Measurements from ENCODE around the gene SVIP. TPM values are rescaled to one million over a fixed set of nuclear protein-coding genes. Genes with fewer than 3 reads are reported as not detected.

The SVIP gene
- polyA plus RNA-seq, 4 donors: 10.6 to 29.3 (median 13.1) TPM

DNA sequence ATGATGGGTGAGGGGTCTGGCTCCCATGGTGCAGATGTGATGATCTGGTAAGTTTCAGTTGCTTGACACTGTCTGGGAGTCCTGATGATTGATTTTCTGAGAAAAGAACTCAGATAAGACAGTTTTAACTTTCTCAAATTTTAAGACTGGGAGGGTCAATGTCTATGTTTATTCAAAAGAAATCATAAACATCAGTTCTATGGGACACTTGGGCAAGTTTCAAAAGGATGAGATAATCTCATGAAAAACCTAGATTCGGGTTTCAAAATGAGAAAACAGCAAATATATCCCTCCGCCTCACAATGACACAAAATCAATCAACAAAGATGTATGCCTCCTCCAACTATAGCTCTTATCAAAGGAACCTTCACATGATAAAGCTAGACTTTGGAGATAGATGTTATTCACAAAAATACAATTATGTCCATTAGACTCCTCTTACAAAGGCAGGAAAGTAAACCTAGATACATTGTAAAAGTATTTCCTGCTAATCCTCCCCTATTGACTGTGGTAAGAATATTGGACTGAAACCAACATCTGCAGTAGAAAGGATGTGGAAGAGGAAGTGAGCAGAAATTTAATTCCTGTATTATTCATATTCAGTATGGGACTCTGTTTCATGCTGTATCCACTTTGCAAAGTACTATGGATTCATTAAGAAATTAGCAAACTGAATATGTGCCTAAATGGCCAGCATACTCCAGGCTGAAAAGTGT, 21.6 kb downstream of the SVIP start:
- no peaks in the 10 kb centered on the region for H3K36me3 ChIP-seq (ENCODE audit: control insufficient read depth in 3 of 3, insufficient read depth in 2 of 3, low read depth in 1 of 3, low read length in 3 of 3)
- FAIRE-seq (no peak), DNase-seq (no peak)
- no peaks in the 10 kb centered on the region for H3K4me1 ChIP-seq (ENCODE audit: control insufficient read depth in 3 of 3, insufficient read depth in 2 of 3, low read depth in 1 of 3, low read length in 2 of 3)
- no peaks in the 10 kb centered on the region for H3K27me3 ChIP-seq (ENCODE audit: control insufficient read depth in 3 of 3, insufficient read depth in 3 of 3, low read length in 3 of 3)
- WGBS, 3 donors: 68 to 90% (median 86%) methylated on average over 2 of the region's 2 CpGs
- H3K9me3 ChIP-seq (ENCODE audit: control insufficient read depth in 2 of 2, insufficient read depth in 1 of 2, low read depth in 1 of 2, low read length in 1 of 2): peaks cover 0 to 4% of the 10 kb centered on the region in 2 donors
- H3K4me3 ChIP-seq (ENCODE audit: low read depth in 1 of 3, low read length in 3 of 3): no peak overlapping the region
- peak overlapping the region in 1 of 3 donors; percentile 31 for H3K27ac ChIP-seq (ENCODE audit: low read depth in 1 of 3, low read length in 2 of 3)

GRCh38 chr11:22807391-22807790, 22.2 kb downstream of the SVIP start:
- FAIRE-seq (no peak), DNase-seq (no peak)
- no peaks in the 10 kb centered on the region for H3K36me3 ChIP-seq (ENCODE audit: control insufficient read depth in 3 of 3, insufficient read depth in 2 of 3, low read depth in 1 of 3, low read length in 3 of 3)
- WGBS, 3 donors: 56 to 69% (median 67%) methylated on average over 2 of the region's 2 CpGs
- no peak overlapping the region for H3K27ac ChIP-seq (ENCODE audit: low read depth in 1 of 3, low read length in 2 of 3)
- H3K4me1 ChIP-seq (ENCODE audit: control insufficient read depth in 3 of 3, insufficient read depth in 2 of 3, low read depth in 1 of 3, low read length in 2 of 3): no peaks in the 10 kb centered on the region
- no peaks in the 10 kb centered on the region for H3K27me3 ChIP-seq (ENCODE audit: control insufficient read depth in 3 of 3, insufficient read depth in 3 of 3, low read length in 3 of 3)
- H3K4me3 ChIP-seq (ENCODE audit: low read depth in 1 of 3, low read length in 3 of 3): no peak overlapping the region
- peaks cover 0 to 4% of the 10 kb centered on the region in 2 donors for H3K9me3 ChIP-seq (ENCODE audit: control insufficient read depth in 2 of 2, insufficient read depth in 1 of 2, low read depth in 1 of 2, low read length in 1 of 2)

DNA sequence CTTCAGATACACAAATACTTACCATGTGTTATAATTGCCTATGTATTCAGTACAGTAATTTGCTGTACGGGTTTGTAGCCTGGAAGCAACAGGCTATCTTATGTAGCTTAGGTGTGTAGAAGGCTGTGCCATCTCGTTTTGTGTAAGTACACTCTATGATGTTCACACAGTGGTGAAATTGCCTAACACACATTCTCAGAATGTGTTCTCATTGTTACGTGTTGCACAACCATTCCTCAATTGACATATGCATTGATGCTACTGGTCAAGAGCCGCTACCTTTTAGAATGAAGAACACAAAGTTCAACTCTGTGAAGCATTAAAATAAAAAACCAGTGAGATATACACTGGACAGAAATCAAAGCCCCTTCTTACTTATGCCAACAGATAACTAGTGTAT, 26.7 kb downstream of the SVIP start:
- DNase-seq (no peak), FAIRE-seq (no peak)
- no peaks in the 10 kb centered on the region for H3K27me3 ChIP-seq (ENCODE audit: control insufficient read depth in 3 of 3, insufficient read depth in 3 of 3, low read length in 3 of 3)
- H3K4me1 ChIP-seq (ENCODE audit: control insufficient read depth in 3 of 3, insufficient read depth in 2 of 3, low read depth in 1 of 3, low read length in 2 of 3): no peaks in the 10 kb centered on the region
- WGBS, 3 donors: 86 to 91% (median 89%) methylated on average over 4 of the region's 4 CpGs
- no peaks in the 10 kb centered on the region for H3K9me3 ChIP-seq (ENCODE audit: control insufficient read depth in 2 of 2, insufficient read depth in 1 of 2, low read depth in 1 of 2, low read length in 1 of 2)
- no peak overlapping the region for H3K27ac ChIP-seq (ENCODE audit: low read depth in 1 of 3, low read length in 2 of 3)
- H3K4me3 ChIP-seq (ENCODE audit: low read depth in 1 of 3, low read length in 3 of 3): no peak overlapping the region
- no peaks in the 10 kb centered on the region for H3K36me3 ChIP-seq (ENCODE audit: control insufficient read depth in 3 of 3, insufficient read depth in 2 of 3, low read depth in 1 of 3, low read length in 3 of 3)

GRCh38 chr11:22800482-22800881, 29.1 kb downstream of the SVIP start:
- Histone ChIP-seq H3K36me3 (ENCODE audit: control insufficient read depth in 3 of 3, insufficient read depth in 2 of 3, low read depth in 1 of 3, low read length in 3 of 3) (no peaks in the 10 kb centered on the region), H3K9me3 (ENCODE audit: control insufficient read depth in 2 of 2, insufficient read depth in 1 of 2, low read depth in 1 of 2, low read length in 1 of 2) (no peaks in the 10 kb centered on the region), H3K4me3 (ENCODE audit: low read depth in 1 of 3, low read length in 3 of 3) (no peak overlapping the region), H3K27ac (ENCODE audit: low read depth in 1 of 3, low read length in 2 of 3) (no peak overlapping the region), H3K27me3 (ENCODE audit: control insufficient read depth in 3 of 3, insufficient read depth in 3 of 3, low read length in 3 of 3) (no peaks in the 10 kb centered on the region), H3K4me1 (ENCODE audit: control insufficient read depth in 3 of 3, insufficient read depth in 2 of 3, low read depth in 1 of 3, low read length in 2 of 3) (no peaks in the 10 kb centered on the region)
- WGBS, 3 donors: 88 to 90% (median 89%) methylated on average over 5 of the region's 5 CpGs
- FAIRE-seq (no peak), DNase-seq (no peak)

DNA sequence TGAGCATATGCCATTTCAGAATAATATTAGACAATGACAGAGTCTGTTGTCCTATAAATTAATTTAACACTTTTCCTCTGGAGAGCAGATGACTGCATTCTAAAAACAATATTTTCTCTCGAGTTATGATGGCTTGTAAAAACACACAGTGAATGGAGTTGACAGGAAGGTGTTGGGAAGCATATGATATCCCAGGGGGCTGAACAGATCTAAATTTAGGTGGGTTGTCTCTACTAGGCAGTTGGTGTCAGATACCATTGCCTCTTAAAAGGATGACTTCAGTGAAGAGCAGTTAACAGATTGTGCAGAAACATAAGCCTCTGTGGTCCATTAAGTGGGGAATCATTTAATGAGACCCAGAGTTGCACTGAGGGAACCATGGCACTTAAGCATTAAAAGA, 30.7 kb downstream of the SVIP start:
- WGBS, 3 donors: 77 to 87% (median 80%) methylated on average over 1 of the region's 1 CpG
- no peaks in the 10 kb centered on the region for H3K4me1 ChIP-seq (ENCODE audit: control insufficient read depth in 3 of 3, insufficient read depth in 2 of 3, low read depth in 1 of 3, low read length in 2 of 3)
- H3K36me3 ChIP-seq (ENCODE audit: control insufficient read depth in 3 of 3, insufficient read depth in 2 of 3, low read depth in 1 of 3, low read length in 3 of 3): no peaks in the 10 kb centered on the region
- DNase-seq (no peak), FAIRE-seq (no peak)
- H3K4me3 ChIP-seq (ENCODE audit: low read depth in 1 of 3, low read length in 3 of 3): no peak overlapping the region
- H3K27me3 ChIP-seq (ENCODE audit: control insufficient read depth in 3 of 3, insufficient read depth in 3 of 3, low read length in 3 of 3): no peaks in the 10 kb centered on the region
- no peak overlapping the region for H3K27ac ChIP-seq (ENCODE audit: low read depth in 1 of 3, low read length in 2 of 3)
- no peaks in the 10 kb centered on the region for H3K9me3 ChIP-seq (ENCODE audit: control insufficient read depth in 2 of 2, insufficient read depth in 1 of 2, low read depth in 1 of 2, low read length in 1 of 2)

GRCh38 chr11:22797047-22797446, 32.6 kb downstream of the SVIP start:
- Histone ChIP-seq H3K27ac (ENCODE audit: low read depth in 1 of 3, low read length in 2 of 3) (no peak overlapping the region), H3K4me3 (ENCODE audit: low read depth in 1 of 3, low read length in 3 of 3) (no peak overlapping the region), H3K4me1 (ENCODE audit: control insufficient read depth in 3 of 3, insufficient read depth in 2 of 3, low read depth in 1 of 3, low read length in 2 of 3) (no peaks in the 10 kb centered on the region), H3K27me3 (ENCODE audit: control insufficient read depth in 3 of 3, insufficient read depth in 3 of 3, low read length in 3 of 3) (no peaks in the 10 kb centered on the region), H3K36me3 (ENCODE audit: control insufficient read depth in 3 of 3, insufficient read depth in 2 of 3, low read depth in 1 of 3, low read length in 3 of 3) (no peaks in the 10 kb centered on the region), H3K9me3 (ENCODE audit: control insufficient read depth in 2 of 2, insufficient read depth in 1 of 2, low read depth in 1 of 2, low read length in 1 of 2) (no peaks in the 10 kb centered on the region)
- no peak for DNase-seq
- 86 to 96% (median 88%) methylated on average over 3 of the region's 3 CpGs for WGBS, 3 donors
- FAIRE-seq: no peak

- no peak for DNase-seq
- no peaks in the 10 kb centered on the region for H3K4me1 ChIP-seq (ENCODE audit: control insufficient read depth in 3 of 3, insufficient read depth in 2 of 3, low read depth in 1 of 3, low read length in 2 of 3)
- no peaks in the 10 kb centered on the region for H3K27me3 ChIP-seq (ENCODE audit: control insufficient read depth in 3 of 3, insufficient read depth in 3 of 3, low read length in 3 of 3)
- no peaks in the 10 kb centered on the region for H3K36me3 ChIP-seq (ENCODE audit: control insufficient read depth in 3 of 3, insufficient read depth in 2 of 3, low read depth in 1 of 3, low read length in 3 of 3)
- H3K9me3 ChIP-seq (ENCODE audit: control insufficient read depth in 2 of 2, insufficient read depth in 1 of 2, low read depth in 1 of 2, low read length in 1 of 2): no peaks in the 10 kb centered on the region
- H3K4me3 ChIP-seq (ENCODE audit: low read depth in 1 of 3, low read length in 3 of 3): no peak overlapping the region
- no peak for FAIRE-seq
- H3K27ac ChIP-seq (ENCODE audit: low read depth in 1 of 3, low read length in 2 of 3): no peak overlapping the region
- WGBS, 3 donors: 70 to 85% (median 84%) methylated on average over 1 of the region's 1 CpG
These were observed 33.7 kb downstream of the SVIP start for GRCh38 chr11:22795914-22796313.

- DNase-seq (peak; percentile 8 to 25), FAIRE-seq (no peak)
- Histone ChIP-seq H3K4me1 (ENCODE audit: control insufficient read depth in 3 of 3, insufficient read depth in 2 of 3, low read depth in 1 of 3, low read length in 2 of 3) (no peaks in the 10 kb centered on the region), H3K27me3 (ENCODE audit: control insufficient read depth in 3 of 3, insufficient read depth in 3 of 3, low read length in 3 of 3) (no peaks in the 10 kb centered on the region), H3K9me3 (ENCODE audit: control insufficient read depth in 2 of 2, insufficient read depth in 1 of 2, low read depth in 1 of 2, low read length in 1 of 2) (no peaks in the 10 kb centered on the region), H3K27ac (ENCODE audit: low read depth in 1 of 3, low read length in 2 of 3) (no peak overlapping the region), H3K4me3 (ENCODE audit: low read depth in 1 of 3, low read length in 3 of 3) (no peak overlapping the region), H3K36me3 (ENCODE audit: control insufficient read depth in 3 of 3, insufficient read depth in 2 of 3, low read depth in 1 of 3, low read length in 3 of 3) (no peaks in the 10 kb centered on the region)
- WGBS, 3 donors: 15 to 23% (median 19%) methylated on average over 3 of the region's 3 CpGs
These were observed 37.1 kb downstream of the SVIP start for GRCh38 chr11:22792497-22792896.

Measured in small intestine (tissue), 7 donors.